Measurements from ENCODE around the gene FRAS1. TPM values are rescaled to one million over a fixed set of nuclear protein-coding genes. Genes with fewer than 3 reads are reported as not detected.

The FRAS1 gene
- total and polyA plus RNA-seq, 2 donors (not counting 1 experiment from before 2014, with no cell fraction given), result 0.03 to 0.12 TPM

DNA sequence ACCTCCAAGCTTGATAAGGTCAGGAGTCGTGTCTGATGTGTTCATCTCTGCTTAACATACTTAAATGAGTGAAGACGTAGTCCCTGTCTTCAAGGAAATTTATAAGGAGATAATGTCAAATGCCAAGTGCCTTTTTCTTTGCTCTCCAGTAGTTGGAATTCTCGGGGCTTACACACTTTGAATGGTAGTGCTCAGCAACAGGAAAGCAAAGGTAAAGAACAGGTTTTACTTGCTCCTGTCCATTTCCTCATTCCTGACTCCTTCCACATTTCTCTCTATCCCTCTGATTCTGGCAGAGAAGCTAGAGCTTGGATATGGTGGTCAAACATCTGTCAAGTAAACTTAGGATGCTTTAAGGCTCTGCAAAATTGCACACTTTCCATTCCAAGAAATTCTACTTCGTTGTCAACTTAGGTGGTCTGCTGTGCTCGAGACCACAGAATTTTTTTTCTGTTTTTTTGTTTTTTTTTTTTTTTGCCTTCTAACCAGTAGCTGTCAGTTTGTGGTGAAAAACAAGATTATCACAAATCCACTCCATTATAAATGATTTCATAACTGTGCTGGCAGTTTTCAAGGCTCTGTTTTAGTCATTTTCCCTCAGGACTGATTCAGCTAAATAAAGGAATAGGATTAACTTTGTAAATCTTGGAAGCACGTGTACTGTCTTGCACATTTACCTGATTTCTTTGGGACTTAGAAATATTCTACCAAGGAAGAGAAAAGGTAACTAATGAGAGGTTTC lies 313.7 kb downstream of the FRAS1 start:
- no peak overlapping the region for H3K4me2 ChIP-seq (replicated peaks; ENCODE audit: low read depth, low read length, poor library complexity, severe bottlenecking)
- no peaks in the 10 kb centered on the region for H3K36me3 ChIP-seq (replicated peaks in 1 of 2; ENCODE audit: control extremely low read depth in 1 of 2, control insufficient read depth in 1 of 2, extremely low read depth in 1 of 2, insufficient read depth in 2 of 2, low read length in 1 of 2)
- TF ChIP-seq EZH2 (IDR thresholded peaks at IDR 0.05; ENCODE audit: borderline replicate concordance, insufficient read depth, low read depth, low read length, poor library complexity, severe bottlenecking), result no peak
- TF ChIP-seq, protein P1, sequence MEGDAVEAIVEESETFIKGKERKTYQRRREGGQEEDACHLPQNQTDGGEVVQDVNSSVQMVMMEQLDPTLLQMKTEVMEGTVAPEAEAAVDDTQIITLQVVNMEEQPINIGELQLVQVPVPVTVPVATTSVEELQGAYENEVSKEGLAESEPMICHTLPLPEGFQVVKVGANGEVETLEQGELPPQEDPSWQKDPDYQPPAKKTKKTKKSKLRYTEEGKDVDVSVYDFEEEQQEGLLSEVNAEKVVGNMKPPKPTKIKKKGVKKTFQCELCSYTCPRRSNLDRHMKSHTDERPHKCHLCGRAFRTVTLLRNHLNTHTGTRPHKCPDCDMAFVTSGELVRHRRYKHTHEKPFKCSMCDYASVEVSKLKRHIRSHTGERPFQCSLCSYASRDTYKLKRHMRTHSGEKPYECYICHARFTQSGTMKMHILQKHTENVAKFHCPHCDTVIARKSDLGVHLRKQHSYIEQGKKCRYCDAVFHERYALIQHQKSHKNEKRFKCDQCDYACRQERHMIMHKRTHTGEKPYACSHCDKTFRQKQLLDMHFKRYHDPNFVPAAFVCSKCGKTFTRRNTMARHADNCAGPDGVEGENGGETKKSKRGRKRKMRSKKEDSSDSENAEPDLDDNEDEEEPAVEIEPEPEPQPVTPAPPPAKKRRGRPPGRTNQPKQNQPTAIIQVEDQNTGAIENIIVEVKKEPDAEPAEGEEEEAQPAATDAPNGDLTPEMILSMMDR (IDR thresholded peaks at IDR 0.05), result no peak
- intact Hi-C loops (cut with micrococcal nuclease), result no loop called here
- H3K4me3 Mint-ChIP-seq, result no peak overlapping the region
- DNase-seq (no peak), ATAC-seq (ENCODE audit: low read depth) (no peak)
- H3K4me1 Mint-ChIP-seq, result no peaks in the 10 kb centered on the region
- no peak overlapping the region for H3K27ac ChIP-seq (ENCODE audit: low read length in 2 of 2)
- ChIA-PET POLR2A (no interaction called here), CTCF (no interaction called here)
- no peaks in the 10 kb centered on the region for H4K20me1 ChIP-seq (ENCODE audit: control insufficient read depth, insufficient read depth, low read length, poor library complexity, severe bottlenecking)
- H3K9me3 ChIP-seq (ENCODE audit: control extremely low read depth in 1 of 3, control insufficient read depth in 2 of 3, insufficient read depth in 1 of 3, low read length in 2 of 3), result no peaks in the 10 kb centered on the region
- no peaks in the 10 kb centered on the region for H3K9me3 Mint-ChIP-seq (ENCODE audit: insufficient read depth)
- no peaks in the 10 kb centered on the region for H3K4me1 ChIP-seq (ENCODE audit: control insufficient read depth in 2 of 2, insufficient read depth in 2 of 2, low read length in 2 of 2)
- no peaks in the 10 kb centered on the region for H3K79me2 ChIP-seq (ENCODE audit: control insufficient read depth, insufficient read depth, low read length)
- H3K9ac ChIP-seq (ENCODE audit: low read length), result no peak overlapping the region
- H2AFZ ChIP-seq (ENCODE audit: insufficient read depth, low read depth, low read length, poor library complexity, severe bottlenecking), result no peak overlapping the region
- H3K4me3 ChIP-seq (ENCODE audit: control extremely low read depth in 1 of 5, extremely low read depth in 1 of 5, insufficient read depth in 1 of 5, low read depth in 2 of 5, low read length in 4 of 5), result no peak overlapping the region
- H3K27ac Mint-ChIP-seq, result no peak overlapping the region
- peaks cover 9% of the 10 kb centered on the region for H3K27me3 Mint-ChIP-seq
- H3K27me3 ChIP-seq (replicated peaks in 1 of 4; ENCODE audit: control extremely low read depth in 1 of 4, control insufficient read depth in 3 of 4, insufficient read depth in 4 of 4, low read length in 3 of 4), result no peaks in the 10 kb centered on the region
- WGBS (ENCODE audit: insufficient coverage), result 100% methylated on average over 1 of the region's 6 CpGs

- no peak for DNase-seq
- Mint-ChIP-seq H3K9me3 (ENCODE audit: insufficient read depth) (no peaks in the 10 kb centered on the region), H3K27me3 (peaks cover 7% of the 10 kb centered on the region), H3K4me1 (no peaks in the 10 kb centered on the region), H3K4me3 (no peak overlapping the region), H3K27ac (no peak overlapping the region)
- H3K36me3 ChIP-seq (replicated peaks in 1 of 2; ENCODE audit: control extremely low read depth in 1 of 2, control insufficient read depth in 1 of 2, extremely low read depth in 1 of 2, insufficient read depth in 2 of 2, low read length in 1 of 2), result no peaks in the 10 kb centered on the region
- ChIA-PET POLR2A (no interaction called here), CTCF (no interaction called here)
- no peak overlapping the region for H2AFZ ChIP-seq (ENCODE audit: insufficient read depth, low read depth, low read length, poor library complexity, severe bottlenecking)
- no peak overlapping the region for H3K4me2 ChIP-seq (replicated peaks; ENCODE audit: low read depth, low read length, poor library complexity, severe bottlenecking)
- H3K27ac ChIP-seq (ENCODE audit: low read length in 2 of 2), result no peak overlapping the region
- H3K27me3 ChIP-seq (replicated peaks in 1 of 4; ENCODE audit: control extremely low read depth in 1 of 4, control insufficient read depth in 3 of 4, insufficient read depth in 4 of 4, low read length in 3 of 4), result no peaks in the 10 kb centered on the region
- no peak overlapping the region for H3K9ac ChIP-seq (ENCODE audit: low read length)
- H3K9me3 ChIP-seq (ENCODE audit: control extremely low read depth in 1 of 3, control insufficient read depth in 2 of 3, insufficient read depth in 1 of 3, low read length in 2 of 3), result no peaks in the 10 kb centered on the region
- H3K4me3 ChIP-seq (ENCODE audit: control extremely low read depth in 1 of 5, extremely low read depth in 1 of 5, insufficient read depth in 1 of 5, low read depth in 2 of 5, low read length in 4 of 5), result no peak overlapping the region
- WGBS (ENCODE audit: insufficient coverage), result 100% methylated on average over 3 of the region's 5 CpGs
- no peaks in the 10 kb centered on the region for H3K4me1 ChIP-seq (ENCODE audit: control insufficient read depth in 2 of 2, insufficient read depth in 2 of 2, low read length in 2 of 2)
- ATAC-seq (ENCODE audit: low read depth), result no peak
- intact Hi-C loops (cut with micrococcal nuclease), result no loop called here
- H4K20me1 ChIP-seq (ENCODE audit: control insufficient read depth, insufficient read depth, low read length, poor library complexity, severe bottlenecking), result no peaks in the 10 kb centered on the region
- H3K79me2 ChIP-seq (ENCODE audit: control insufficient read depth, insufficient read depth, low read length), result no peaks in the 10 kb centered on the region
- TF ChIP-seq, protein P1 (IDR thresholded peaks at IDR 0.05), result no peak
Observed at GRCh38 chr4:78372355-78372988, 315.3 kb downstream of the FRAS1 start.
